Thyroid gland (tissue), 4 donors: Measurements from ENCODE around the gene ABCB1. TPM values are rescaled to one million over a fixed set of nuclear protein-coding genes. Genes with fewer than 3 reads are reported as not detected.

Source experiments
- DNase-seq, 2 donors: peaks; one replicate each; pipeline ENCODE4 v3.0.0-alpha.2; 2019
- H3K27ac ChIP-seq, 3 donors: fragments of 200-600 bp; sonication (generic); 1 replicate in 2 of 3; 2 replicates in 1 of 3; pipeline ENCODE4 v1.5.1; 2016 to 2019; ENCODE audit warnings: mild to moderate bottlenecking in 1 of 3, moderate library complexity in 1 of 3
- H3K27me3 ChIP-seq: fragments of 200-600 bp; sonication (generic); one replicate; pipeline ENCODE4 v1.5.1; 2019
- H3K36me3 ChIP-seq, 2 donors: fragments of 200-600 bp; sonication (generic); one replicate each; pipeline ENCODE4 v1.5.1; 2016 to 2019
- H3K4me1 ChIP-seq, 2 donors: fragments of 200-600 bp; sonication (generic); one replicate each; pipeline ENCODE4 v1.5.1; 2017 to 2019
- H3K4me3 ChIP-seq, 3 donors: fragments of 200-600 bp; sonication (generic); replicated peaks in 1 of 3; 1 replicate in 2 of 3; 2 replicates in 1 of 3; pipeline ENCODE4 v1.5.1; 2016; ENCODE audit warnings: mild to moderate bottlenecking in 1 of 3
- H3K9me3 ChIP-seq: fragments of 200-600 bp; sonication (generic); one replicate; pipeline ENCODE4 v1.5.1; 2017
- POLR2A ChIP-seq, 2 donors: fragments of 450-650 bp; IDR thresholded peaks; one replicate each; pipeline ENCODE4 v1.6.1; 2017; ENCODE audit warnings: antibody characterized with exemption in 2 of 2, mild to moderate bottlenecking in 2 of 2, moderate library complexity in 1 of 2
- WGBS, 2 donors: methylation state at CpG; one replicate each; pipeline ENCODE4 v1.1.5; 2017; 5-methylcytosine and 5-hydroxymethylcytosine counted together
- intact Hi-C: fragments of 100-400 bp; cut with DNase I; formaldehyde crosslinking; loops from one replicate; pipeline ENCODE4 v1.15.1; 2023
- total RNA-seq, 4 donors: library from RNA; depleted of rRNA; stranded (reverse); fragments of >200 nt; gene quantifications; one replicate each; pipeline ENCODE4 v1.2.3, GENCODE V29; 2016
- TF ChIP-seq, protein P1 (sequence below), 6 experiments: fragments of 200-600 bp in 3 of 6; fragments of 450-650 bp in 3 of 6; sonication (generic) in 3 of 6; IDR thresholded peaks; one replicate each; pipeline ENCODE4 v1.5.1; 2016 to 2019; ENCODE audit warnings: antibody characterized with exemption in 6 of 6, mild to moderate bottlenecking in 2 of 6, inconsistent platforms in 1 of 6, moderate library complexity in 1 of 6

The ABCB1 gene
- total RNA-seq, 4 donors from 2014 or later: 2.7 to 5.9 (median 4.4) TPM

DNA sequence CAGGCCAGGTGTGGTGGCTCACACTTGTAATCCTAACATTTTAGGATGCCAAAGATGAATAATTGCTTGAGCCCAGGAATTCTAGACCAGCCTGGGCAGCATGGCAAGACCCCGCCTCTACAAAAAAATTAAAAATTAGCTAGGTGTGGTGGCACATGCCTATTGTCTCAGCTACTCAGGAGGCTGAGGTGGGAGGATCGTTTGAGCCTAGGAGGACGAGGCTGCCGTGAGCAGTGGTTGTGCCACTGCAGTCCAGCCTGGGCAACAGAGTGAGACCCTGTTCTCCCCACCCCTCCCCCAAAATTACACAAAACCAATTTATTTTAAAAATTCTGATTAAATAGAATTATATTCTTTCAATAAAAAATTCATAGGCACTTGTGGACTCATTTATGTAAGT lies 39.0 kb downstream of the ABCB1 start:
- H3K36me3 ChIP-seq: no peaks in the 10 kb centered on the region
- intact Hi-C loops: no loop called here
- WGBS, 2 donors: 89 to 93% methylated on average over 4 of the region's 4 CpGs
- no peaks in the 10 kb centered on the region for H3K27me3 ChIP-seq
- DNase-seq: no peak
- no peak overlapping the region for H3K27ac ChIP-seq
- no peaks in the 10 kb centered on the region for H3K9me3 ChIP-seq
- TF ChIP-seq POLR2A (IDR thresholded peaks at IDR 0.05): no peak
- TF ChIP-seq, protein P1, sequence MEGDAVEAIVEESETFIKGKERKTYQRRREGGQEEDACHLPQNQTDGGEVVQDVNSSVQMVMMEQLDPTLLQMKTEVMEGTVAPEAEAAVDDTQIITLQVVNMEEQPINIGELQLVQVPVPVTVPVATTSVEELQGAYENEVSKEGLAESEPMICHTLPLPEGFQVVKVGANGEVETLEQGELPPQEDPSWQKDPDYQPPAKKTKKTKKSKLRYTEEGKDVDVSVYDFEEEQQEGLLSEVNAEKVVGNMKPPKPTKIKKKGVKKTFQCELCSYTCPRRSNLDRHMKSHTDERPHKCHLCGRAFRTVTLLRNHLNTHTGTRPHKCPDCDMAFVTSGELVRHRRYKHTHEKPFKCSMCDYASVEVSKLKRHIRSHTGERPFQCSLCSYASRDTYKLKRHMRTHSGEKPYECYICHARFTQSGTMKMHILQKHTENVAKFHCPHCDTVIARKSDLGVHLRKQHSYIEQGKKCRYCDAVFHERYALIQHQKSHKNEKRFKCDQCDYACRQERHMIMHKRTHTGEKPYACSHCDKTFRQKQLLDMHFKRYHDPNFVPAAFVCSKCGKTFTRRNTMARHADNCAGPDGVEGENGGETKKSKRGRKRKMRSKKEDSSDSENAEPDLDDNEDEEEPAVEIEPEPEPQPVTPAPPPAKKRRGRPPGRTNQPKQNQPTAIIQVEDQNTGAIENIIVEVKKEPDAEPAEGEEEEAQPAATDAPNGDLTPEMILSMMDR (IDR thresholded peaks at IDR 0.05): no peak
- no peak overlapping the region for H3K4me3 ChIP-seq
- H3K4me1 ChIP-seq: no peaks in the 10 kb centered on the region

DNA sequence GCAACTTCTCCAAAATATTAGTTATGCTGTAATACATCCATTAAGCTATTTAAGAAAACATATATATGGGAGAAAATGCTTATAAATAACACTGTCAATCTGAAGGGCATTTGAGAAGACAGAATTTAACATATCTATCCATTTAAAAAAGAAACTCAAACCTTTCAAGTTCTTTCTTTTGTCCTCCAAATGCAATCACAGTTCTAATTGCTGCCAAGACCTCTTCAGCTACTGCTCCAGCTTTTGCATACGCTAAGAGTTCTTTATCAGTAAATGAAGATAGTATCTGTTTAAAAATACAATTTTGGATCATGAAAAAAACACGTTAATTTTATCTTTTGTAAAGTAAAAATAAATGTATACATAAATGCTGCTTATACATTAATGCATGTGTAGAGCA lies 39.6 kb downstream of the ABCB1 start:
- intact Hi-C loops: no loop called here
- H3K4me1 ChIP-seq: no peaks in the 10 kb centered on the region
- no peak overlapping the region for H3K27ac ChIP-seq
- H3K36me3 ChIP-seq: no peaks in the 10 kb centered on the region
- WGBS, 2 donors: 39 to 41% methylated on average over 2 of the region's 2 CpGs
- TF ChIP-seq, protein P1 (IDR thresholded peaks at IDR 0.05): no peak
- TF ChIP-seq POLR2A (IDR thresholded peaks at IDR 0.05): no peak
- no peaks in the 10 kb centered on the region for H3K9me3 ChIP-seq
- H3K4me3 ChIP-seq: no peak overlapping the region
- H3K27me3 ChIP-seq: no peaks in the 10 kb centered on the region
- DNase-seq: no peak

DNA sequence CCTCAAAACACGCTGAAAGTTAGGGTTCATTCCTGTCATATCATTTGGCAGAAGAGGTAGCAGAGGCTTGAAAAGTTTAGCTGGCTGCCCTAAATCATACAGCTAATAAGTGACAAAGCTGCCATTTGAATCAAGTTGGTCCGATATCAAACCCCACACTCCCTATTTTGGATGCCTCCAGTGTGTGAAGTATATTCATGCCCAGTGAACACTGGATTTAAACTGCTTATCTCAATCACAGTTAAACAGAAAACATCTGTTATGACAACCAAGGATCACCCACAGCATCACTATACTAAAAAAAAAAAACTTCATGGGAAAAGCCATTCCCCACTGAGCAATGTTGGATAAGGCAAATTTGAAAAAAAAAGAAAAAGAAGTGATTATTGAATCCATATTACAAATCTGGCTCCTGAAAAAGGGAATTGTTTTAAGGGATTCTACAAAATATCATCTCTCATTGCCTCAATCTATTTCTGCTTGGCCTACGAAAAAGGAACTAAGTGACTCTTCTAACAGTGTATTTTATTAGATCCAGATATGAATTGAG lies 48.3 kb downstream of the ABCB1 start:
- TF ChIP-seq, protein P1 (IDR thresholded peaks at IDR 0.05): no peak
- no peak for TF ChIP-seq POLR2A (IDR thresholded peaks at IDR 0.05)
- Histone ChIP-seq H3K27ac (no peak overlapping the region), H3K9me3 (no peaks in the 10 kb centered on the region), H3K4me3 (no peak overlapping the region), H3K27me3 (no peaks in the 10 kb centered on the region), H3K4me1 (no peaks in the 10 kb centered on the region), H3K36me3 (no peaks in the 10 kb centered on the region)
- DNase-seq: no peak
- 87 to 93% methylated on average over 3 of the region's 3 CpGs for WGBS, 2 donors
- intact Hi-C loops: no loop called here

DNA sequence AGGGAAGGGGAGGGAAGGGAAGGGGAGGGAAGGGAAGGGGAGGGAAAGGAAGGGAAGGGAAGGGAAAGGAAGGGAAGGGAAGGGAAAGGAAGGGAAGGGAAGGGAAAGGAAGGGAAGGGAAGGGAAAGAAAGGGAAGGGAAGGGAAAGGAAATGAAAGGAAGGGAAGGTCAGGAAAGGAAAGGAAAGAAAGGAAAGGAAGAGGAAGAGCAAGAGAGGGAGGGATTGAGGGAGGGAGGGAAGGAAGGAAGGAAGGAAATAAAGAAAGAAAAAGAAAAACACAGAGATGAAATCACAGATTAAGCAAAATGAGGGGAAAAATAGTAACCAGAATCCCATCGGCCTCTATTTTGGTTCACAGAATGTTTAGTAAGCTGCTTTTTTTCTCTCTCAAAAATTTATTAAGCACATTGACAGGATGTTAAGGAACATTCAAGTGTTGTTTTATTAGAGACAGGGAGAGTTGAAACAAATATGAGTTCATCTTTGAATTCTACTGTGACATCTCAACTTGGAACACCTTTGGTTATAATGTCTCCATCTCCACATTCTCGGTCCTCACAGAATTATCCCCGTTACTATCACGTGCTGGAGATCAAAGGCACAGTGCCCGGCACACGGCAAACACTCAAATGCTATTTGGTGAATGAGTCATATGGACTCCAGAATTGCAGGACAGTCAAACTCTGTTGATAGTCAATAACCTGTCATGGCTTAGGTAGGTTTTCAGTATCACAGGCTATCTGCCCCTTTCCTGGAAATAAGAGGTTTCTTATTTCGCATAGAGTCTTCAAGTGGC lies 52.4 kb downstream of the ABCB1 start:
- H3K27ac ChIP-seq: no peak overlapping the region
- H3K4me1 ChIP-seq: no peaks in the 10 kb centered on the region
- 94 to 95% methylated on average over 7 of the region's 7 CpGs for WGBS, 2 donors
- H3K4me3 ChIP-seq: no peak overlapping the region
- H3K27me3 ChIP-seq: no peaks in the 10 kb centered on the region
- no peaks in the 10 kb centered on the region for H3K9me3 ChIP-seq
- intact Hi-C loops: no loop called here
- no peak for TF ChIP-seq POLR2A (IDR thresholded peaks at IDR 0.05)
- H3K36me3 ChIP-seq: no peaks in the 10 kb centered on the region
- DNase-seq: no peak

DNA sequence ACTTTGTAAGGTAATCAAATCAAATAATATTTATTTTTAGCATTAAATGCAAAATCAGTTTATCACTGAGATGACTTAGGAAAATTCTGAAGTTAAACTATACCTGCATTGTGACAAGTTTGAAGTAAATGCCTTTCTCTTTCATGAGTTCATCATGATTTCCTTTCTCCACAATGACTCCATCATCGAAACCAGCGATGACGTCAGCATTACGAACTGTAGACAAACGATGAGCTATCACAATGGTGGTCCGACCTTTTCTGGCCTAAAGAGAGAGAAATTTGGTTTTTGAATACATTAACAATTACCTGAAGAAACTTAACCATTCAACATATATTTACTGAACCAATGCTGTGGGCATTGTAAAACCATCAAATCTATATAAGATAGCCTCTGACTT lies 54.9 kb downstream of the ABCB1 start:
- H3K36me3 ChIP-seq: no peaks in the 10 kb centered on the region
- no peak for DNase-seq
- no peak overlapping the region for H3K27ac ChIP-seq
- no peaks in the 10 kb centered on the region for H3K27me3 ChIP-seq
- H3K4me1 ChIP-seq: no peaks in the 10 kb centered on the region
- intact Hi-C loops: no loop called here
- WGBS, 2 donors: 93 to 95% methylated on average over 6 of the region's 6 CpGs
- no peak for TF ChIP-seq POLR2A (IDR thresholded peaks at IDR 0.05)
- TF ChIP-seq, protein P1 (IDR thresholded peaks at IDR 0.05): no peak
- H3K4me3 ChIP-seq: no peak overlapping the region
- no peaks in the 10 kb centered on the region for H3K9me3 ChIP-seq
